ENCODE data around the gene BCL10.

BCL10 gene

GRCh38 chr1:85297855-85298629, 21.6 kb upstream of the BCL10 start:
- peak; percentile 70 to 78 for DNase-seq (ENCODE audit: low read depth in 2 of 2)

DNA sequence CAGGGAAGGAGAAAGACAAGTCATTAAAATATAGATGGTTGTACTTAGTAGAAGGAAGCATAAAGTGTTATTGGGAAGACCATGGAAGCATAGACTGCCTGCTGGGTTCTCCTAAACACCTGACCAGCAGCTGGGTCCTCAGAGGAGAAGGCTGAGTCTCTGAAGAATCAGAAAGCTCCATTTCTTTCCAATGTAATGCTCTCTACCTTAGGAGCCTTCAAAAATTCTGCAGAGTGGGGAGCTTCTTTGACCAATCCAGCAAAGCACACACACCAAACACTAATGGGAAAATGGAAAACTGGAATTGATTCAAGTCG, 21.1 kb upstream of the BCL10 start:
- no peak for DNase-seq (ENCODE audit: low read depth in 2 of 2)

- no peak for DNase-seq (ENCODE audit: low read depth in 2 of 2)
Measured at GRCh38 chr1:85296980-85297379, 20.5 kb upstream of the BCL10 start.

- no peak for DNase-seq (ENCODE audit: low read depth in 2 of 2)
Measured at GRCh38 chr1:85295654-85296053, 19.2 kb upstream of the BCL10 start.

- no peak for DNase-seq (ENCODE audit: low read depth in 2 of 2)
Measured at GRCh38 chr1:85295006-85295431, 18.6 kb upstream of the BCL10 start.

DNA sequence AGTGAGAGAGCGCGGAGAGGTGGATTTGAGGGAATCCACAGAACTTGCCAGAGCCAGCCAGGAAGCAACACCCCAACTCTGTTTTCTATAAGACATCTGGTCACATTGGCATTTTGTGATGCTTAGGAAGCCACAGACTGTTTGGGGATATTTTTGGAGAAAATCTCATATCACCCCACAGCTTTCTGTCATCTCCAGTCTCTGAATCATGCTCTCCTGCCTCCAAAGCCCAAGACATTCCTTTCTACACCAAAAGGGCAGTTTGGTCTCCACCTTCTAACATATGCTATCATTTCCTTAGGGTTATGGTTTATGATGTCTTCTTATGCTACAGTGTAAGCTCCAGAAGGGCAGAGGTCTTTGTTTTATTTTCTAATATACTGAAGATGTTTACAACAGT, 14.4 kb upstream of the BCL10 start:
- DNase-seq (ENCODE audit: low read depth in 2 of 2) = no peak

DNA sequence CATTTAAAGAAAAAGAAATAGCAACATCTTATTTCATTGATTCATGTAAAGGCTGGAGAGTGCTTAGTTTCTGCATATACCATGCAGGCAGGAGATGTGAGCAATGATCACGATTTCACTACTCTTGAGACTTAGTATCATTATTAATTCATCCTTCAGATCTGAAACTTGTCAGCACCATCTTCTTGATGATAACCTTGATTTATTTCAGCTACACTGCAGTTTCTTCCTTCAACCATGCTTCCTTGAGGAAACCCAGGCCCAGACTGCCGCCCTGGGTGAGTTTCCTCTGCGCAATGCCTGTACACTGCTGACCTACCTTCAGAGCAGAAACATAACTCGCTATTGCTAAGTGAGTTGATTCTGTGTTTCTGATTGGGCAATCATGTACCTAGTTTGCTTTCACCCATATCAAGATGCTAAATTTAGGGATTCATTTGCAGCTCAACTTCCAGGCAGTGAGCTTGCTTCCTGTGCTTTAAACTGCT, 13.5 kb upstream of the BCL10 start:
- DNase-seq (ENCODE audit: low read depth in 2 of 2) = no peak

DNA sequence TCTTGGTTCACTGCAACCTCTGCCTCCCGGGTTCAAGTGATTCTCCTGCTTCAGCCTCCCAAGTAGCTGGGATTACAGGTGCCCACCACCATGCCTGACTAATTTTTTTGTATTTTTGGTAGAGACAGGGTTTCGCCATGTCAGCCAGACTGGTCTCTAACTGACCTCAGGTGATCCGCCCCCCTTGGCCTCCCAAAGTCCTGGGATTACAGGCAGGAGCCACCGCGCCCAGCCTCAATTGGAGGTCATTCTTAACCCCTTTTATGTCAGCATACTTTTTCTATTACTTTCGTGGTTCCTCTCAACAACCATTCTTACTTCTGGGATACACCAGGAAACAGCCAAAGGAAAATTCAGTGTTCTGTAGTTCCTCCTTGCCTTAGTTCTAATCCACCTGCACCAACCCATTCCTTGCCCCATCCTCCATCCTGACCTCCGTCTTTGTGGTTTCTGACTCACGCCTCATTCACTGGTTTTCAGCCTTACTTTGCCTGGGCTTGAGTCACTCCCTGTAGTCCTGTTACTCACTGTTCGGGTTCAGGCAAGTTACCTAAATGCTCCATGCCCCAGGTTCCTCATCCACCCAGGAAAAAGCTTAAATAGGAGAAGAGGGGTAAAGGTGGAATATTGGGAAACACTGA, 12.9 kb upstream of the BCL10 start:
- DNase-seq (ENCODE audit: low read depth in 2 of 2) = peak in 1 of 2 donors; percentile 30

DNA sequence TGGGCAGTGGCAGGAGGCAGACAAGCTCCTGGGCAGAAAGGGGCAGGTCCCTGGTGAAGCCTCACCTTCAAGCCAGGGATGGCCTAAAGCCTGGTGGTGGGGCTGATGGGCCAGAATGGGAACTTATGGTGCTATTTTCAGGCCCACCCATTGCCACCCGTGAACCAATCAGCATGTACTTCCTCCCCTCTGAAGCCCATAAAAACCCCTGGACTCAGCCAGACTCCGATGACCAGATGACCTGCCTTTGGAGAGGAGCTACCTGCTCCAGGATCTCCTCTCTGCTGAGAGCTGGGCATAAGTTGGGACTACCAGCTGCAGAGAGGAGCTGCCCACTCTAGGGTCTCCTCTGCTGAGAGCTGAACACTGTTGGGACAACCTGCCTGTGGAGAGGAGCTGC, 7.8 kb upstream of the BCL10 start:
- no peak for DNase-seq (ENCODE audit: low read depth in 2 of 2)

- DNase-seq (ENCODE audit: low read depth in 2 of 2) = no peak
Measured at GRCh38 chr1:85283475-85284199, 7.2 kb upstream of the BCL10 start.

DNA sequence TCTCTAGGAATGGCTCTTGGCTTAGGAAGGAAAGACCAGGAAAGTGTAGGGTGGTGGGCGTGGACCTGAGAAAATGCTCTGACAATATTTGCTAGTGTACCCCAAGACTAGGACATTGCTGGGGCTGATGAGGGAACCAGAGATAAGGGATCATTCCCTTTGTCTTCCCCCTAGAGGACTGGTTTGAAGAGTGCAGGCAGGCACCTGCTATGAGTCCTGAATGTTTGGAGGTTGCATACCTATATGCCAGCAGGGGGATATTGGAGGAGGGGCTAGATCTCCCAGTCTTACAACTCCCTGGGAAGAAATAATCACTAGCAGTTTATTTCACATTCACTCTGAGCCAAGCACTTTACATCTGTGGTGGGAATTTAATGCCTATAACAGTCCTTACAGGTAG, 6.0 kb upstream of the BCL10 start:
- DNase-seq (ENCODE audit: low read depth in 2 of 2) = no peak

DNA sequence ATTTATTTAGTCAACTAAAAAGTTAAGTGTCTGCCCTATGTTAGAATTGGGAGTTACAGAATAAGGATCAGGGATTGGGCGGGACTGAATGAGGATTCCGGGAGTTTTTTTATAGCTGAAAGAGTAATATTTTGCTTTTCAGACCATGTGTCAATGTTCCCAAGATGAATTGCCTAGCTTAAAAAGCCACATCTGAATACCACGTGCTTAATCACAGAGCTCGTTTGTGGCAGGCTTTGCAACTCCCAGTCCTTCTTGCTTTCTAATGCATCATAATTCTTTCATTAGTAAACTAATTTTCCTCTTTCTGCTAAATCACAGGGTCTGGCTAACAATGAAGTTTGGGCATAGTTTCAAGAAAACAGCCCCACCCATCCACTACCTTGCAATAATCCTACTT, 4.2 kb upstream of the BCL10 start:
- no peak for DNase-seq (ENCODE audit: low read depth in 2 of 2)

GRCh38 chr1:85279458-85280080, 3.1 kb upstream of the BCL10 start:
- DNase-seq (ENCODE audit: low read depth in 2 of 2) = no peak

GRCh38 chr1:85278853-85279314, 2.5 kb upstream of the BCL10 start:
- peak in 1 of 2 donors; percentile 39 for DNase-seq (ENCODE audit: low read depth in 2 of 2)

- no peak for DNase-seq (ENCODE audit: low read depth in 2 of 2)
Measured at GRCh38 chr1:85277802-85278201, 1.4 kb upstream of the BCL10 start.

- DNase-seq (ENCODE audit: low read depth in 2 of 2) = no peak
Measured at GRCh38 chr1:85276978-85277639, 677 bp upstream of the BCL10 start.

DNA sequence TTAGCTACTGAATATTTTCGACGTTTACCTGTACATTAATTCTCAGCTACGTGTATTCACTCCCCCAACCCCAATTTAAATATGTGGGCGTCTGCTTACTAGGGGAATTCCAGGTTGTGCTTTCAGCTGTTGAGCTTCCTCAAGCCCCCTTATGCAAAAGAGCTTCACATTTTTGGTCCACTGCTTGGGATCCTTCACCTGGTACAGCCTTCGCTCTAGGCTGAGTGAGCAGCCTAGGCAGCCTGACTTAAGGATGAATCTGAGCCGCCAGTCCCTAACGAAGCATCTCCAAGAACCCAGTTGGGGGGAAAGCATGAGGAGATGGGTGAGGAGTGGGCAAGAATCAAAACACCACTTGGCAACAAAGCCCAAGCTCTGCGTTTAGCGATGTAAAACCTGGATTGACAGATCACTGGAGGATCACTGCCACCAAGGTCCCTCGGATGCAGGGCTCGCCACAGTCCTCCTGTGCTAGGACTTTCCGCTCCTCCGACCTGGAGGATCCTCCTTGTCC, 674 bp downstream of the BCL10 start:
- DNase-seq (ENCODE audit: low read depth in 2 of 2) = no peak

- no peak for DNase-seq (ENCODE audit: low read depth in 2 of 2)
Measured at GRCh38 chr1:85274969-85275453, 1.4 kb downstream of the BCL10 start.

DNA sequence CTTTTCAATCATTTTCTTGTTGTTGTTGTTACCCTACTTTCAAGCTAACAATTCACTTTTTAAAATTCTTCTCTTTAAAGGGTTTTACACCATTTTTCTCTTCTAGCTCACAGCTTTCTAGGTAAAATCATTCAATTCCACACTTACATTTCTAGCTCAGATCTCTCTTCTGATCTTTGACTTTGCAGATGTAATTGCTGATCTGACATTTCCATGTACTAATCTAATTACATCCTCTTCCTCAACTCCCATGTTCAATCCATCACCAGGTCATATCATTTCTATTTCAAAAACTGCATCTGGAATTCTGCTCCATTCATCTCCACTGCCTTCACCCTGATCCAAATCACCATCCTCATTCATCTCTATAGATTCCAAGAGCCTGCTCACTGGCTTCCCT, 3.0 kb downstream of the BCL10 start:
- no peak for DNase-seq (ENCODE audit: low read depth in 2 of 2)

DNA sequence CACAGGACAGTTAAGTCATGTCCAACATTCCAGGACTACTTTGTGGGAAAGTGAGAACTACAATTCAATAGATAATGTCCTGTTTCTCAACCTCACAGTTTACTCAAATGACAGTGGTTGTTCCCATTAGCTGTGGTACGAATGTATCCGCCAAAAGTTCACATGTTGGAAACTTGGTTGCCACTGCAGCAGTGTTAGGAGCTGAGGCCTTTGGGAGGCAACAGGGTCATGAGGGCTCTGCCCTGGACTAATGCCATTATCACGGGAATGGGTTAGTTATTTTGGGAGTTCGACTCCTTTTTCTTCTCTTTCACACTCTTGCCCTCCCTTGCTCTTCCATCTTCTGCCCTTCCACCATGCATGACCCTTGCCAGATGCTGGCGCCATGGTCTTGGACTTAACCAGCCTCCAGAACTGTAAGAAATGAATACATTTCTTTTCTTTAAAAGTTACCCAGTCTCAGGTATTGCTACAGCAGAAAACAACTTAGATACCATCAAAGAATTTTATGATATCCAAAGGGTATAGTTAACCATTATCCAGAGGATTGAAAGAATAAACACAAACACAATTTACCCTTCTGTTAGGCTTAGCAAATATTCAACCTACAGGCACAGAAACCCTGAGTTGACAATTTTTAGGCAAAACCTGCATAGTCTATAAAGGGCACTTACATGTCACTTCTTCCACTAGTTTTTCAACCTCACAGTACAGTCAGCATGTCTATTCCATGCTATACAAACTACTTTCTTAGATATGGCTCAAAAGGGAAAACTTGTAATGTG, 7.4 kb downstream of the BCL10 start:
- no peak for DNase-seq (ENCODE audit: low read depth in 2 of 2)

- no peak for DNase-seq (ENCODE audit: low read depth in 2 of 2)
Measured at GRCh38 chr1:85267313-85267712, 9.1 kb downstream of the BCL10 start.
